Endothelial cell of umbilical vein (primary cell): ENCODE measurements around the gene CLPSL2. TPM values are rescaled to one million over a fixed set of nuclear protein-coding genes. Genes with fewer than 3 reads are reported as not detected.

Experiments
- BruUV-seq: library from RNA; stranded (reverse); fragments of 400-500 nt; replicated peaks from 2 replicates; lab custom pipeline; 2021; lab: Mats Ljungman, UMichigan
- CTCF ChIA-PET: fragments of 300-600, 350-600 bp; sonication (Branson Sonifier 250); formaldehyde crosslinking; loops from one replicate; lab custom pipeline; 2021; ENCODE audit warnings: antibody characterized with exemption, inconsistent platforms; lab: Charles Lee
- POLR2A ChIA-PET: fragments of 300-600, 350-600 bp; sonication (Branson Sonifier 250); formaldehyde crosslinking; loops from one replicate; lab custom pipeline; 2021; ENCODE audit warnings: antibody characterized with exemption, inconsistent platforms; lab: Charles Lee
- DNase-seq: peaks from one replicate; pipeline ENCODE4 v3.0.0-alpha.2; 2011; ENCODE audit warnings: low read depth, low spot score
- FAIRE-seq: peaks from 2 replicates; lab custom pipeline; 2011; peaks lifted over from hg19 to GRCh38; lab: Jason Lieb, UNC
- H2AFZ ChIP-seq: 2 replicates; pipeline ENCODE4 v1.6.0; 2012; ENCODE audit warnings: low read depth, low read length, control low read depth, inconsistent platforms
- H3K27ac ChIP-seq: 2 replicates; pipeline ENCODE4 v1.5.1; 2011; ENCODE audit warnings: low read depth, mild to moderate bottlenecking, control low read depth, low read length, moderate library complexity; ENCODE audit not compliant: insufficient read depth
- H3K27me3 ChIP-seq, 2 experiments: 2 replicates each; pipeline versions ENCODE4 v1.6.0 to v1.6.1; 2011; ENCODE audit warnings: low read length in 2 of 2, mixed read lengths in 1 of 2; ENCODE audit not compliant: control insufficient read depth in 2 of 2, insufficient read depth in 2 of 2
- H3K36me3 ChIP-seq, 2 experiments: 2 replicates in 1 of 2; 3 replicates in 1 of 2; pipeline ENCODE4 v1.5.1; 2011; ENCODE audit warnings: low read length in 2 of 2, mild to moderate bottlenecking in 1 of 2, moderate library complexity in 1 of 2; ENCODE audit not compliant: control insufficient read depth in 2 of 2, insufficient read depth in 2 of 2; ENCODE audit errors: extremely low read depth in 1 of 2
- H3K4me1 ChIP-seq: 3 replicates; pipeline ENCODE4 v1.5.1; 2011; ENCODE audit warnings: mild to moderate bottlenecking, low read length; ENCODE audit not compliant: control insufficient read depth, insufficient read depth; ENCODE audit errors: extremely low read depth
- H3K4me2 ChIP-seq: 2 replicates; pipeline ENCODE4 v1.6.1; 2011; ENCODE audit warnings: low read length, control low read depth, mixed read lengths; ENCODE audit not compliant: insufficient read depth
- H3K4me3 ChIP-seq, 3 experiments: fragments of 200-600 bp in 1 of 3; sonication (generic), shearing (Covaris generic) in 1 of 3; replicated peaks in 1 of 3; 2 replicates each; pipeline ENCODE4 v1.5.1; 2011 to 2016; ENCODE audit warnings: control low read depth in 3 of 3, low read length in 3 of 3, mild to moderate bottlenecking in 2 of 3, inconsistent platforms in 1 of 3, low read depth in 1 of 3, moderate library complexity in 1 of 3; ENCODE audit not compliant: insufficient read depth in 1 of 3
- H3K79me2 ChIP-seq: 2 replicates; pipeline ENCODE4 v1.6.0; 2012; ENCODE audit warnings: low read length, inconsistent platforms; ENCODE audit not compliant: control insufficient read depth, insufficient read depth
- H3K9ac ChIP-seq: replicated peaks from 2 replicates; pipeline ENCODE3; 2011; ENCODE audit warnings: low read length, control low read depth; ENCODE audit not compliant: insufficient read depth; ENCODE audit errors: extremely low read depth
- H3K9me1 ChIP-seq: replicated peaks from 3 replicates; pipeline ENCODE4 v1.6.0; 2011; ENCODE audit warnings: mild to moderate bottlenecking, low read length; ENCODE audit not compliant: control insufficient read depth, insufficient read depth; ENCODE audit errors: extremely low read depth
- H3K9me3 ChIP-seq: replicated peaks from 2 replicates; pipeline ENCODE4 v1.5.1; 2012; ENCODE audit warnings: low read length, inconsistent platforms; ENCODE audit not compliant: control insufficient read depth, insufficient read depth
- H4K20me1 ChIP-seq: replicated peaks from 2 replicates; pipeline ENCODE3; 2011; ENCODE audit warnings: mild to moderate bottlenecking, low read length; ENCODE audit not compliant: control insufficient read depth, insufficient read depth; ENCODE audit errors: extremely low read depth
- CTCF ChIP-seq, 2 donors: IDR thresholded peaks; 1 replicate in 1 of 2; 2 replicates in 1 of 2; pipeline ENCODE4 v1.5.1; 2011; ENCODE audit warnings: low read length in 2 of 2, mild to moderate bottlenecking in 2 of 2, moderate library complexity in 2 of 2, control low read depth in 1 of 2, inconsistent platforms in 1 of 2, low read depth in 1 of 2; ENCODE audit not compliant: insufficient read depth in 1 of 2; ENCODE audit errors: extremely low read depth in 1 of 2
- EZH2 ChIP-seq: IDR thresholded peaks from 2 replicates; pipeline ENCODE4 v1.6.1; 2012; ENCODE audit warnings: borderline replicate concordance, low read depth, mild to moderate bottlenecking, moderate library complexity, low read length, inconsistent platforms; ENCODE audit not compliant: severe bottlenecking
- FOS ChIP-seq: IDR thresholded peaks from 2 replicates; pipeline ENCODE4 v1.6.1; 2011; ENCODE audit warnings: mild to moderate bottlenecking, low read length, moderate library complexity, borderline replicate concordance; ENCODE audit not compliant: insufficient read depth
- JUN ChIP-seq: IDR thresholded peaks from 2 replicates; pipeline ENCODE4 v1.6.1; 2011; ENCODE audit warnings: borderline replicate concordance, low read depth; ENCODE audit not compliant: insufficient read length, insufficient read depth
- MAX ChIP-seq: IDR thresholded peaks from 2 replicates; pipeline ENCODE4 v1.6.1; 2011; ENCODE audit not compliant: insufficient read depth, insufficient read length
- MYC ChIP-seq: IDR thresholded peaks from one replicate; pipeline ENCODE4 v1.6.1; 2011; ENCODE audit warnings: mild to moderate bottlenecking, low read depth, low read length
- POLR2A ChIP-seq: IDR thresholded peaks from 2 replicates; pipeline ENCODE4 v1.6.1; 2012; ENCODE audit warnings: low read depth, mild to moderate bottlenecking, control low read depth, low read length
- dilution Hi-C: fragments of 300-500 bp; cut with MboI; formaldehyde crosslinking; loops from one replicate; pipeline ENCODE4 v1.15.0; 2019; ENCODE audit warnings: low sequenced_read_pairs; ENCODE audit not compliant: extremely low pct_ligation_motif_present
- intact Hi-C: fragments of 100-400 bp; cut with micrococcal nuclease; formaldehyde crosslinking; loops from one replicate; pipeline ENCODE4 v1.10.0; 2022
- polyA plus RNA-seq, 4 experiments: library from polyadenylated mRNA; depleted of rRNA in 3 of 4; stranded (reverse) in 3 of 4; unstranded in 1 of 4; fragments of >200 nt; gene quantifications; 2 replicates each; pipeline versions ENCODE4 v1.2.1 to v1.2.3, GENCODE V29; 2011 to 2012; ENCODE audit warnings: missing spikeins in 1 of 4
- total RNA-seq: library from RNA; stranded (reverse); gene quantifications from 2 replicates; pipeline ENCODE4 v1.2.3, GENCODE V29; 2021

The CLPSL2 gene
- total and polyA plus RNA-seq, 2 donors (not counting 3 experiments of a cell fraction or from before 2014, with no cell fraction given) = not detected

DNA sequence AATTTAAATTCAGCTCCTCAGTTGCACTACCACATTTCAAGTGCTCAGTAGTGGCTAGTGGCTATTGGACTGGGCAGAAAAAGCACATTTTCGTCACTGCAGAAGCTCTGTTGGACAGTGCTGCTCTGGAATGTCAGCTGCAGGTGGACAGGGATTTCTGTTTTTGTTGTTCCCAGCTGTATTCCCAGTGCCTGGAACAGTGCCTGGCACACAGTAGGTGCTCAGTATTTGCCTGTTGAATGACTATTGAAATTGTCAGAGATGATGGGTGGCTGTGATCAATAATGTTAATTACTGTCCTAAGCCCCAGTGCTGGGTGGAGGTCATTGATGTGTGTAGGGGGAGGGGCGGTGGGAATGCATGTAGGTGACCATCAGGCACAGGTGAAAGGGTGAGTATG, 9.9 kb downstream of the CLPSL2 start:
- H3K4me3 ChIP-seq = no peak overlapping the region
- no peak overlapping the region for H2AFZ ChIP-seq
- ChIA-PET POLR2A (no interaction called here), CTCF (interaction anchor here (1.2 kb wide), 1 partner anchor 8 kb away, joined by 3 read pairs; no protein-coding TSS in a partner anchor)
- H3K4me1 ChIP-seq = no peaks in the 10 kb centered on the region
- no peaks in the 10 kb centered on the region for H3K79me2 ChIP-seq
- H3K27me3 ChIP-seq = peaks cover 20 to 23% of the 10 kb centered on the region in 2 experiments
- no peak overlapping the region for H3K4me2 ChIP-seq
- no peaks in the 10 kb centered on the region for H3K9me3 ChIP-seq
- no TSS peak for BruUV-seq
- FAIRE-seq = no peak
- H3K9ac ChIP-seq = no peak overlapping the region
- DNase-seq = no peak
- no peaks in the 10 kb centered on the region for H3K36me3 ChIP-seq
- H3K27ac ChIP-seq = no peak overlapping the region
- H3K9me1 ChIP-seq = no peaks in the 10 kb centered on the region
- no peaks in the 10 kb centered on the region for H4K20me1 ChIP-seq
- TF ChIP-seq FOS (no peak), EZH2 (no peak), MYC (no peak), JUN (no peak), POLR2A (no peak), MAX (no peak), CTCF (IDR thresholded peaks at IDR 0.05; ENCODE audit: extremely low read depth in 1 of 2, insufficient read depth in 1 of 2, low read depth in 1 of 2, low read length in 2 of 2) (no peak)
- intact Hi-C loops (no loop called here), dilution Hi-C loops (no loop called here)
